PFSK-1 (cell line): Measurements from ENCODE around the gene FRMD8.

Experiments used
- FOXP2 ChIP-seq: optimal IDR thresholded peaks from 2 replicates; pipeline ENCODE3; 2011; ENCODE audit warnings: borderline replicate concordance, control low read depth, inconsistent platforms; ENCODE audit not compliant: insufficient read depth; ENCODE audit errors: extremely low read length, extremely low read depth
- POLR2AphosphoS5 ChIP-seq: IDR thresholded peaks from 2 replicates; pipeline ENCODE4 v1.6.1; 2012; ENCODE audit warnings: low read depth, mild to moderate bottlenecking, control low read depth, low read length, moderate library complexity
- REST ChIP-seq, 2 experiments: IDR thresholded peaks; 2 replicates each; pipeline versions ENCODE4 v1.6.1 to v1.8.0; 2011 to 2012; ENCODE audit warnings: low read depth in 2 of 2, low read length in 2 of 2, control low read depth in 1 of 2, inconsistent platforms in 1 of 2, mild to moderate bottlenecking in 1 of 2, moderate library complexity in 1 of 2; ENCODE audit not compliant: insufficient read depth in 1 of 2
- SIN3A ChIP-seq: IDR thresholded peaks from 2 replicates; pipeline ENCODE4 v1.6.1; 2012; ENCODE audit warnings: mild to moderate bottlenecking, low read length, moderate library complexity, borderline replicate concordance; ENCODE audit not compliant: insufficient read depth
- TAF1 ChIP-seq: IDR thresholded peaks from 2 replicates; pipeline ENCODE4 v1.6.1; 2012; ENCODE audit warnings: low read length, control low read depth, borderline replicate concordance; ENCODE audit not compliant: insufficient read depth

FRMD8 gene

GRCh38 chr11:65388731-65389130 lies 2.3 kb downstream of the FRMD8 start:
- TF ChIP-seq REST (IDR thresholded peaks at IDR 0.05; ENCODE audit: insufficient read depth in 1 of 2, low read depth in 2 of 2, low read length in 2 of 2), result no peak
- TF ChIP-seq TAF1, result no peak
- no peak for TF ChIP-seq SIN3A
- peak; percentile 15; the same call in 1 of the 2 replicates for TF ChIP-seq POLR2AphosphoS5
- no peak for TF ChIP-seq FOXP2

- TF ChIP-seq FOXP2, result no peak
- TF ChIP-seq SIN3A, result no peak
- no peak for TF ChIP-seq REST (IDR thresholded peaks at IDR 0.05; ENCODE audit: insufficient read depth in 1 of 2, low read depth in 2 of 2, low read length in 2 of 2)
- TF ChIP-seq POLR2AphosphoS5, result no peak
- no peak for TF ChIP-seq TAF1
These were observed 3.0 kb downstream of the FRMD8 start for GRCh38 chr11:65389294-65389980.

- TF ChIP-seq POLR2AphosphoS5, result peak; percentile 18; the same call in 1 of the 2 replicates
- no peak for TF ChIP-seq TAF1
These were observed 3.9 kb downstream of the FRMD8 start for GRCh38 chr11:65390099-65390941.

- TF ChIP-seq TAF1 (0 out of 2 replicates have a peak, but pooled peaks have one; percentile 38), POLR2AphosphoS5 (no peak), SIN3A (peak; percentile 74; the same call in 1 of the 2 replicates), FOXP2 (no peak), REST (IDR thresholded peaks at IDR 0.05; ENCODE audit: insufficient read depth in 1 of 2, low read depth in 2 of 2, low read length in 2 of 2) (peak in 1 of 2 experiments; percentile 74; a peak in 2 of 4 replicates)
These were observed 4.6 kb downstream of the FRMD8 start for GRCh38 chr11:65390996-65391395.

GRCh38 chr11:65392186-65392829 lies 5.9 kb downstream of the FRMD8 start:
- TF ChIP-seq FOXP2 (no peak), SIN3A (no peak), TAF1 (no peak), POLR2AphosphoS5 (no peak), REST (IDR thresholded peaks at IDR 0.05; ENCODE audit: insufficient read depth in 1 of 2, low read depth in 2 of 2, low read length in 2 of 2) (no peak)
